H1 (cell line): ENCODE results near the gene PRR19. TPM values are rescaled to one million over a fixed set of nuclear protein-coding genes. Genes with fewer than 3 reads are reported as not detected.

Experiments
- BCL11A ChIP-seq, 2 experiments: IDR thresholded peaks; one replicate each; pipeline ENCODE4 v1.6.1; 2011; ENCODE audit warnings: low read depth in 2 of 2, low read length in 2 of 2, mild to moderate bottlenecking in 2 of 2
- BRCA1 ChIP-seq: IDR thresholded peaks from 2 replicates; pipeline ENCODE4 v1.6.1; 2012; ENCODE audit warnings: low read depth, low read length, improper control_type of control experiment
- CBX8 ChIP-seq: fragments of 300-800, 300-1000 bp; sonication (generic); IDR thresholded peaks from 2 replicates; pipeline ENCODE4 v1.7.1; 2016; ENCODE audit warnings: low read depth, low read length, borderline replicate concordance
- CTBP2 ChIP-seq: IDR thresholded peaks from 2 replicates; pipeline ENCODE4 v1.7.0; 2011; ENCODE audit warnings: borderline replicate concordance, mild to moderate bottlenecking, moderate library complexity, mixed read lengths, low read length; ENCODE audit not compliant: insufficient read depth, insufficient read length
- FOSL1 ChIP-seq: IDR thresholded peaks from 2 replicates; pipeline ENCODE4 v1.6.1; 2011; ENCODE audit warnings: mild to moderate bottlenecking, low read depth, low read length, moderate library complexity; ENCODE audit not compliant: insufficient read depth
- HDAC6 ChIP-seq: IDR thresholded peaks from one replicate; pipeline ENCODE4 v1.7.1; 2012; ENCODE audit warnings: low read depth, mild to moderate bottlenecking, inconsistent platforms, low read length, moderate library complexity
- JUN ChIP-seq: IDR thresholded peaks from 2 replicates; pipeline ENCODE4 v1.6.1; 2011; ENCODE audit warnings: low read depth, mild to moderate bottlenecking, improper control_type of control experiment, low read length
- KDM1A ChIP-seq: fragments of 200-600, 300-600 bp; sonication (generic); IDR thresholded peaks from 2 replicates; pipeline ENCODE4 v1.7.1; 2016; ENCODE audit warnings: mild to moderate bottlenecking, low read length, borderline replicate concordance
- KDM5A ChIP-seq: fragments of 200-600 bp; IDR thresholded peaks from 2 replicates; pipeline ENCODE4 v1.7.1; 2012; ENCODE audit warnings: mild to moderate bottlenecking, low read length, inconsistent platforms, mixed read lengths
- NANOG ChIP-seq: IDR thresholded peaks from 2 replicates; pipeline ENCODE4 v1.6.1; 2011; ENCODE audit warnings: low read length, low read depth, mild to moderate bottlenecking, inconsistent platforms; ENCODE audit not compliant: insufficient read depth, poor library complexity, severe bottlenecking
- POU5F1 ChIP-seq: IDR thresholded peaks from 2 replicates; pipeline ENCODE4 v1.6.1; 2011; ENCODE audit warnings: low read depth, mild to moderate bottlenecking, low read length, moderate library complexity
- RFX5 ChIP-seq: IDR thresholded peaks from 2 replicates; pipeline ENCODE4 v1.6.1; 2011; ENCODE audit warnings: low read depth, low read length, improper control_type of control experiment, borderline replicate concordance
- RXRA ChIP-seq: IDR thresholded peaks from 2 replicates; pipeline ENCODE4 v1.6.1; 2011; ENCODE audit warnings: low read depth, mild to moderate bottlenecking, low read length, moderate library complexity; ENCODE audit not compliant: insufficient read depth
- SIN3A ChIP-seq, 2 experiments: IDR thresholded peaks in 1 of 2; conservative IDR thresholded peaks in 1 of 2; 2 replicates each; pipeline ENCODE4 v1.6.1; 2011 to 2012; ENCODE audit warnings: low read length in 2 of 2, improper control_type of control experiment in 1 of 2, low read depth in 1 of 2, mild to moderate bottlenecking in 1 of 2
- SIX5 ChIP-seq: IDR thresholded peaks from 2 replicates; pipeline ENCODE4 v1.6.1; 2011; ENCODE audit warnings: mild to moderate bottlenecking, low read depth, low read length
- SP1 ChIP-seq: IDR thresholded peaks from 2 replicates; pipeline ENCODE4 v1.6.1; 2011; ENCODE audit warnings: low read depth, low read length
- SP2 ChIP-seq: IDR thresholded peaks from 2 replicates; pipeline ENCODE4 v1.6.1; 2012; ENCODE audit warnings: mild to moderate bottlenecking, low read length, inconsistent platforms
- SRF ChIP-seq: IDR thresholded peaks from 2 replicates; pipeline ENCODE4 v1.6.1; 2011; ENCODE audit warnings: mild to moderate bottlenecking, low read depth, low read length, moderate library complexity
- TAF7 ChIP-seq: optimal IDR thresholded peaks from 2 replicates; pipeline ENCODE3; 2011; ENCODE audit warnings: low read depth, mild to moderate bottlenecking, inconsistent platforms, low read length, moderate library complexity, borderline replicate concordance
- TCF12 ChIP-seq: IDR thresholded peaks from 2 replicates; pipeline ENCODE4 v1.6.1; 2011; ENCODE audit warnings: low read depth, mild to moderate bottlenecking, low read length
- ZNF274 ChIP-seq: IDR thresholded peaks from 2 replicates; pipeline ENCODE4 v1.7.0; 2012; ENCODE audit warnings: low read length, borderline replicate concordance; ENCODE audit errors: extremely low read depth
- polyA plus RNA-seq, 7 experiments: library from polyadenylated mRNA; depleted of rRNA in 3 of 7; stranded (reverse) in 5 of 7; unstranded in 2 of 7; fragments of >200 nt in 5 of 7; fragments of 200-250 nt in 2 of 7; gene quantifications; 1 replicate in 5 of 7; 2 replicates in 1 of 7; 4 replicates in 1 of 7; pipeline versions ENCODE4 v1.2.1 to v1.2.3, GENCODE V29; 2011 to 2013; ENCODE audit warnings: missing spikeins in 2 of 7, mixed read lengths in 2 of 7
- total RNA-seq: library from RNA; stranded (reverse); fragmentation: NEBNext Ultra II Directional; extraction: Animal tissue kit (Norgen Biotek cat#: 25700); gene quantifications from 2 replicates; pipeline ENCODE4 v1.2.1, GENCODE V29; 2021
- TF ChIP-seq, protein P1 (sequence below): IDR thresholded peaks from 2 replicates; pipeline ENCODE4 v1.6.1; 2012; ENCODE audit warnings: low read length, inconsistent platforms
- TF ChIP-seq, protein P2 (sequence below): IDR thresholded peaks from 2 replicates; pipeline ENCODE4 v1.6.1; 2012; ENCODE audit warnings: inconsistent platforms

PRR19 gene
- total and polyA plus RNA-seq, 2 of the 8 experiments (the other 6 are each of a cell fraction or from before 2014, with no cell fraction given) = 7.2 to 7.5 TPM

DNA sequence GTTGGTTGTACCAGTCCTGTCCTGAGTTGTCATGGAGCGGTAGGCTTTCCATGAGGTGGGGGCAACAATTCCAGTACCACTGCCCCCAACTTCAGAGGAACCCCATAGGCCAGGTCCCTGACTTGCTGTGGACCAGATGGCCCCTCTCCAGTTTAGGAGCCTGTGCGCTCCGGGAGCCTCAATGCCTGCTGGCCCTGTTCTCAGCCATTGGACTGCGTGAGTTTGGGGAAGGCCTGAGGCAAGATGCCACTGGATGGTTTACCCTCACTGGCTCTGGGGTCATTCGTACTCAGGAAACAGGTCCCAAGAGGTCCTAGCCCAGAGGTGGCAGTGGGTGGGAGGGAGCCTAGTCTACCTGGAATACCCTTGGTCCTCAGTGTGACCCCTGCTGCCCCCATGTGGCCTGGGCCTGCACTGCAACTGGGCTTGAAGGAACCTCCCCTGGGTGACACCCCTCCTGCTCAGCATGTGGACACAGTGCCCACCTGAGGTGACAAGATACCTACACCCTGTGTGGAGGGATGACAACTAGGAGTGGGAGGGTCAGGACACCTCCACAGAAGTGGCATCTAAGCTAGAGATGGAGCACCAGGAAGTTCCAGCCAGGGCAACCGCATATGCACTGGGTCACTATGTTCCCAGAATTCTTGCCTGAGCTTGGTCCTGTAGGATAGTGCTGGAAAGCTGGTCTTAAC lies 6.0 kb upstream of the PRR19 start (continued):
- TF ChIP-seq SRF (no peak), TAF7 (no peak), TCF12 (no peak), ZNF274 (no peak), HDAC6 (no peak), KDM5A (no peak), SIX5 (no peak), SIN3A (conservative IDR thresholded peaks at IDR 0.05 in 1 of 2, IDR thresholded peaks at IDR 0.05 in 1 of 2; ENCODE audit: low read depth in 1 of 2, low read length in 2 of 2) (peak in 1 of 2 experiments; percentile 74; a peak in 1 of 4 replicates), JUN (no peak), RXRA (no peak), RFX5 (no peak), CBX8 (no peak), NANOG (no peak), FOSL1 (no peak), BCL11A (IDR thresholded peaks at IDR 0.05; ENCODE audit: low read depth in 2 of 2, low read length in 2 of 2) (no peak), SP2 (no peak), SP1 (no peak), CTBP2 (no peak), POU5F1 (no peak), BRCA1 (no peak), KDM1A (no peak)
- TF ChIP-seq, protein P1, sequence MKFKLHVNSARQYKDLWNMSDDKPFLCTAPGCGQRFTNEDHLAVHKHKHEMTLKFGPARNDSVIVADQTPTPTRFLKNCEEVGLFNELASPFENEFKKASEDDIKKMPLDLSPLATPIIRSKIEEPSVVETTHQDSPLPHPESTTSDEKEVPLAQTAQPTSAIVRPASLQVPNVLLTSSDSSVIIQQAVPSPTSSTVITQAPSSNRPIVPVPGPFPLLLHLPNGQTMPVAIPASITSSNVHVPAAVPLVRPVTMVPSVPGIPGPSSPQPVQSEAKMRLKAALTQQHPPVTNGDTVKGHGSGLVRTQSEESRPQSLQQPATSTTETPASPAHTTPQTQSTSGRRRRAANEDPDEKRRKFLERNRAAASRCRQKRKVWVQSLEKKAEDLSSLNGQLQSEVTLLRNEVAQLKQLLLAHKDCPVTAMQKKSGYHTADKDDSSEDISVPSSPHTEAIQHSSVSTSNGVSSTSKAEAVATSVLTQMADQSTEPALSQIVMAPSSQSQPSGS = no peak
- TF ChIP-seq, protein P2, sequence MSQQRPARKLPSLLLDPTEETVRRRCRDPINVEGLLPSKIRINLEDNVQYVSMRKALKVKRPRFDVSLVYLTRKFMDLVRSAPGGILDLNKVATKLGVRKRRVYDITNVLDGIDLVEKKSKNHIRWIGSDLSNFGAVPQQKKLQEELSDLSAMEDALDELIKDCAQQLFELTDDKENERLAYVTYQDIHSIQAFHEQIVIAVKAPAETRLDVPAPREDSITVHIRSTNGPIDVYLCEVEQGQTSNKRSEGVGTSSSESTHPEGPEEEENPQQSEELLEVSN = no peak
